VCaP (cell line): ENCODE measurements around the gene APBB1IP.

Experiments used
- H3K27ac ChIP-seq: fragments of 450-650 bp; 2 replicates; pipeline ENCODE4 v1.5.1; 2017
- CTCF ChIP-seq: fragments of 450-650 bp; conservative IDR thresholded peaks from 2 replicates; pipeline ENCODE4 v1.5.1; 2017; ENCODE audit warnings: mild to moderate bottlenecking, moderate library complexity

APBB1IP gene

GRCh38 chr10:26528715-26529393, 90.7 kb downstream of the APBB1IP start:
- no peak for TF ChIP-seq CTCF
- H3K27ac ChIP-seq, result no peak overlapping the region

GRCh38 chr10:26534384-26534783, 96.2 kb downstream of the APBB1IP start:
- no peak for TF ChIP-seq CTCF

GRCh38 chr10:26540601-26541000, 102.5 kb downstream of the APBB1IP start:
- no peak for TF ChIP-seq CTCF
- no peak overlapping the region for H3K27ac ChIP-seq

More at GRCh38 chr10:26534384-26534783, 96.2 kb downstream of the APBB1IP start:
- no peak overlapping the region for H3K27ac ChIP-seq

GRCh38 chr10:26543567-26544306, 105.6 kb downstream of the APBB1IP start:
- no peak for TF ChIP-seq CTCF
- no peak overlapping the region for H3K27ac ChIP-seq

GRCh38 chr10:26544932-26545331, 106.8 kb downstream of the APBB1IP start:
- TF ChIP-seq CTCF, result no peak
- no peak overlapping the region for H3K27ac ChIP-seq

- TF ChIP-seq CTCF, result no peak
- H3K27ac ChIP-seq, result no peak overlapping the region
Observed at GRCh38 chr10:26550774-26551526, 112.8 kb downstream of the APBB1IP start.

- TF ChIP-seq CTCF, result no peak
- H3K27ac ChIP-seq, result no peak overlapping the region
Observed at GRCh38 chr10:26554246-26554645, 116.1 kb downstream of the APBB1IP start.
